Measurements from ENCODE around the gene MOXD1. TPM values are rescaled to one million over a fixed set of nuclear protein-coding genes. Genes with fewer than 3 reads are reported as not detected.

The MOXD1 gene
- polyA plus RNA-seq, 1 donor (not counting 4 experiments of a cell fraction or from before 2014, with no cell fraction given) = 2.7 TPM

DNA sequence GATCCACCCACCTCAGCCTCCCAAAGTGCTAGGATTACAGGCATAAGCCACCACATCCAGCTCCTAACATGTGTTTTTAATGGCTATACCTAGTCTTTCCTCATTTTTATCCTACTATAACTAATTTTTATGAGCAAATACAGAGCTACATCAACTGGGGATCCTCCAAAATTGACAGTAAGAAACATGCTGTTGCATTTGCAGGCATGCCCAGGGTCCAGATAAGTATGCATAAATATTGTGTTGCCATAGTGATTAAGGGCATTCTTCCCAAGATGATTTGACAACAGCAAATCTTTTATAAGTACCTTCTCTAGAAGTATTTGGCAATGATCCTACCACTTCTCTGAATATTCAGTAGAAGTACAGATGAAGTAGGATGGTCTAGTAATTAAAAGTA lies 41.9 kb upstream of the MOXD1 start:
- Histone ChIP-seq H3K4me3 (ENCODE audit: control insufficient read depth in 2 of 3, extremely low read depth in 1 of 3, insufficient read depth in 2 of 3, low read depth in 1 of 3, low read length in 3 of 3) (no peak overlapping the region), H3K79me2 (ENCODE audit: control insufficient read depth, insufficient read depth, low read length) (no peaks in the 10 kb centered on the region), H3K27ac (ENCODE audit: control insufficient read depth, insufficient read depth, low read length) (no peak overlapping the region), H3K36me3 (ENCODE audit: control insufficient read depth in 2 of 2, extremely low read depth in 1 of 2, insufficient read depth in 2 of 2, low read length in 2 of 2) (no peaks in the 10 kb centered on the region), H3K4me1 (ENCODE audit: control insufficient read depth, extremely low read depth, insufficient read depth, low read length) (peaks cover 9% of the 10 kb centered on the region), H3K9ac (ENCODE audit: control insufficient read depth, extremely low read depth, insufficient read depth, low read length) (no peak overlapping the region), H3K4me2 (ENCODE audit: control insufficient read depth, extremely low read depth, insufficient read depth, low read depth, low read length) (no peak overlapping the region), H4K20me1 (ENCODE audit: control insufficient read depth, extremely low read depth, insufficient read depth, low read length) (no peaks in the 10 kb centered on the region), H2AFZ (ENCODE audit: control insufficient read depth, low read length) (no peak overlapping the region), H3K27me3 (ENCODE audit: control insufficient read depth, extremely low read depth, insufficient read depth, low read length) (no peaks in the 10 kb centered on the region), H3K9me3 (ENCODE audit: control insufficient read depth, low read depth, low read length) (no peaks in the 10 kb centered on the region), H3K9me1 (ENCODE audit: control insufficient read depth, extremely low read depth, insufficient read depth, low read length) (no peaks in the 10 kb centered on the region)
- FAIRE-seq (no peak), DNase-seq (ENCODE audit: low read depth, low spot score) (no peak)
- dilution Hi-C loops (cut with MboI; ENCODE audit: extremely low pct_ligation_motif_present, low sequenced_read_pairs) = no loop called here
- TF ChIP-seq, protein P1, sequence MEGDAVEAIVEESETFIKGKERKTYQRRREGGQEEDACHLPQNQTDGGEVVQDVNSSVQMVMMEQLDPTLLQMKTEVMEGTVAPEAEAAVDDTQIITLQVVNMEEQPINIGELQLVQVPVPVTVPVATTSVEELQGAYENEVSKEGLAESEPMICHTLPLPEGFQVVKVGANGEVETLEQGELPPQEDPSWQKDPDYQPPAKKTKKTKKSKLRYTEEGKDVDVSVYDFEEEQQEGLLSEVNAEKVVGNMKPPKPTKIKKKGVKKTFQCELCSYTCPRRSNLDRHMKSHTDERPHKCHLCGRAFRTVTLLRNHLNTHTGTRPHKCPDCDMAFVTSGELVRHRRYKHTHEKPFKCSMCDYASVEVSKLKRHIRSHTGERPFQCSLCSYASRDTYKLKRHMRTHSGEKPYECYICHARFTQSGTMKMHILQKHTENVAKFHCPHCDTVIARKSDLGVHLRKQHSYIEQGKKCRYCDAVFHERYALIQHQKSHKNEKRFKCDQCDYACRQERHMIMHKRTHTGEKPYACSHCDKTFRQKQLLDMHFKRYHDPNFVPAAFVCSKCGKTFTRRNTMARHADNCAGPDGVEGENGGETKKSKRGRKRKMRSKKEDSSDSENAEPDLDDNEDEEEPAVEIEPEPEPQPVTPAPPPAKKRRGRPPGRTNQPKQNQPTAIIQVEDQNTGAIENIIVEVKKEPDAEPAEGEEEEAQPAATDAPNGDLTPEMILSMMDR (optimal IDR thresholded peaks at IDR 0.05 in 1 of 3, IDR thresholded peaks at IDR 0.05 in 1 of 3, conservative IDR thresholded peaks at IDR 0.05 in 1 of 3; ENCODE audit: extremely low read depth in 1 of 3, insufficient read depth in 2 of 3, low read length in 3 of 3) = no peak
- no peak for TF ChIP-seq EZH2 (IDR thresholded peaks at IDR 0.05; ENCODE audit: low read length)

DNA sequence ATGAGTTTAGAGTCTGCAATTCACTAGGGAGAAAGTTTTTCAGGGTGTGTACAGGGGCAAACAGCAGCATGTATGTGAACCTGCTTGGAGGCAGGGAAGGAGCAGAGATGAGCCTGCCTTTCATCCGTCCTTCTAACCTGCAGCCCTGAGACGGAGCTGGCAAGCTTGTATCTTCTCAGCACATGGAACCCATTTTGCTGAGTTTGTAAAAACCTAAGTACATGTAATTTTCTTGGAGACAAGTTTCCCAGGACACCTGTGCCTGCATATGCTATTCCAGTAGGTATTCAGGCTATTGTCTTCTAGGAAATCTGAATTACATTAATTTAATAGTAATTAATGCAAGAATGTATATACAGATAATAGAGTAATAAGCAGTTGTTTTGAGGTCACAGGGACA lies 28.8 kb upstream of the MOXD1 start:
- TF ChIP-seq EZH2 (IDR thresholded peaks at IDR 0.05; ENCODE audit: low read length) = no peak
- TF ChIP-seq, protein P1 (optimal IDR thresholded peaks at IDR 0.05 in 1 of 3, IDR thresholded peaks at IDR 0.05 in 1 of 3, conservative IDR thresholded peaks at IDR 0.05 in 1 of 3; ENCODE audit: extremely low read depth in 1 of 3, insufficient read depth in 2 of 3, low read length in 3 of 3) = no peak

More for the DNA sequence above, 28.8 kb upstream of the MOXD1 start:
- DNase-seq (ENCODE audit: low read depth, low spot score) (no peak), FAIRE-seq (no peak)
- dilution Hi-C loops (cut with MboI; ENCODE audit: extremely low pct_ligation_motif_present, low sequenced_read_pairs) = no loop called here
- Histone ChIP-seq H3K4me1 (ENCODE audit: control insufficient read depth, extremely low read depth, insufficient read depth, low read length) (no peaks in the 10 kb centered on the region), H3K27ac (ENCODE audit: control insufficient read depth, insufficient read depth, low read length) (no peak overlapping the region), H3K9me1 (ENCODE audit: control insufficient read depth, extremely low read depth, insufficient read depth, low read length) (no peaks in the 10 kb centered on the region), H2AFZ (ENCODE audit: control insufficient read depth, low read length) (no peak overlapping the region), H3K36me3 (ENCODE audit: control insufficient read depth in 2 of 2, extremely low read depth in 1 of 2, insufficient read depth in 2 of 2, low read length in 2 of 2) (no peaks in the 10 kb centered on the region), H3K9me3 (ENCODE audit: control insufficient read depth, low read depth, low read length) (no peaks in the 10 kb centered on the region), H3K79me2 (ENCODE audit: control insufficient read depth, insufficient read depth, low read length) (no peaks in the 10 kb centered on the region), H3K4me2 (ENCODE audit: control insufficient read depth, extremely low read depth, insufficient read depth, low read depth, low read length) (no peak overlapping the region), H3K27me3 (ENCODE audit: control insufficient read depth, extremely low read depth, insufficient read depth, low read length) (no peaks in the 10 kb centered on the region), H4K20me1 (ENCODE audit: control insufficient read depth, extremely low read depth, insufficient read depth, low read length) (no peaks in the 10 kb centered on the region), H3K4me3 (ENCODE audit: control insufficient read depth in 2 of 3, extremely low read depth in 1 of 3, insufficient read depth in 2 of 3, low read depth in 1 of 3, low read length in 3 of 3) (no peak overlapping the region), H3K9ac (ENCODE audit: control insufficient read depth, extremely low read depth, insufficient read depth, low read length) (no peak overlapping the region)

Measured in keratinocyte (primary cell).